WI38 (cell line): Measurements from ENCODE around the gene DNAH8.

Source experiments
- H3K4me3 ChIP-seq: 2 replicates; pipeline ENCODE4 v1.5.1; 2011; ENCODE audit warnings: low read depth, mild to moderate bottlenecking, control low read depth, low read length
- CTCF ChIP-seq: IDR thresholded peaks from 2 replicates; pipeline ENCODE4 v1.5.1; 2012; ENCODE audit warnings: low read depth, mild to moderate bottlenecking, control low read depth, low read length

Gene DNAH8

GRCh38 chr6:38805692-38806091 is 90.6 kb downstream of the DNAH8 start:
- no peak overlapping the region for H3K4me3 ChIP-seq
- no peak for TF ChIP-seq CTCF

- TF ChIP-seq CTCF, result no peak
- H3K4me3 ChIP-seq, result no peak overlapping the region
These were observed 91.2 kb downstream of the DNAH8 start for GRCh38 chr6:38806271-38806670.

- no peak for TF ChIP-seq CTCF
- no peak overlapping the region for H3K4me3 ChIP-seq
These were observed 91.7 kb downstream of the DNAH8 start for GRCh38 chr6:38806833-38807232.

- no peak for TF ChIP-seq CTCF
- no peak overlapping the region for H3K4me3 ChIP-seq
These were observed 92.9 kb downstream of the DNAH8 start for GRCh38 chr6:38808039-38808438.

GRCh38 chr6:38813041-38813823 is 98.1 kb downstream of the DNAH8 start:
- H3K4me3 ChIP-seq, result no peak overlapping the region
- no peak for TF ChIP-seq CTCF

- TF ChIP-seq CTCF, result no peak
- no peak overlapping the region for H3K4me3 ChIP-seq
These were observed 99.7 kb downstream of the DNAH8 start for GRCh38 chr6:38814761-38815160.

- TF ChIP-seq CTCF, result no peak
- H3K4me3 ChIP-seq, result no peak overlapping the region
These were observed 100.1 kb downstream of the DNAH8 start for GRCh38 chr6:38815250-38815649.
